WERI-Rb-1 (cell line): ENCODE data around the gene PGC.

Experiments used
- DNase-seq: peaks from one replicate; pipeline ENCODE4 v3.0.0-alpha.2; 2020
- H3K27ac ChIP-seq: fragments of 250-450 bp; sonication (Bioruptor Pico); 2 replicates; pipeline ENCODE4 v1.5.1; 2020; ENCODE audit warnings: mild to moderate bottlenecking, moderate library complexity
- H3K27me3 ChIP-seq: fragments of 250-450 bp; sonication (Bioruptor Pico); 2 replicates; pipeline ENCODE4 v1.5.1; 2021; ENCODE audit warnings: mild to moderate bottlenecking, low read depth, moderate library complexity; ENCODE audit not compliant: insufficient read depth, severe bottlenecking
- H3K36me3 ChIP-seq: fragments of 250-450 bp; sonication (Bioruptor Pico); 2 replicates; pipeline ENCODE4 v1.5.1; 2020; ENCODE audit warnings: mild to moderate bottlenecking, moderate library complexity
- H3K4me3 ChIP-seq: 2 replicates; pipeline ENCODE4 v1.5.1; 2011; ENCODE audit warnings: low read depth, mild to moderate bottlenecking, control low read depth, low read length
- H3K9me3 ChIP-seq: fragments of 250-450 bp; sonication (Bioruptor Pico); 2 replicates; pipeline ENCODE4 v1.5.1; 2021; ENCODE audit warnings: mild to moderate bottlenecking, moderate library complexity; ENCODE audit not compliant: severe bottlenecking
- TF ChIP-seq, protein P1 (sequence below): IDR thresholded peaks from 2 replicates; pipeline ENCODE4 v1.5.1; 2011; ENCODE audit warnings: low read depth, mild to moderate bottlenecking, control low read depth, inconsistent platforms, low read length

The PGC gene

DNA sequence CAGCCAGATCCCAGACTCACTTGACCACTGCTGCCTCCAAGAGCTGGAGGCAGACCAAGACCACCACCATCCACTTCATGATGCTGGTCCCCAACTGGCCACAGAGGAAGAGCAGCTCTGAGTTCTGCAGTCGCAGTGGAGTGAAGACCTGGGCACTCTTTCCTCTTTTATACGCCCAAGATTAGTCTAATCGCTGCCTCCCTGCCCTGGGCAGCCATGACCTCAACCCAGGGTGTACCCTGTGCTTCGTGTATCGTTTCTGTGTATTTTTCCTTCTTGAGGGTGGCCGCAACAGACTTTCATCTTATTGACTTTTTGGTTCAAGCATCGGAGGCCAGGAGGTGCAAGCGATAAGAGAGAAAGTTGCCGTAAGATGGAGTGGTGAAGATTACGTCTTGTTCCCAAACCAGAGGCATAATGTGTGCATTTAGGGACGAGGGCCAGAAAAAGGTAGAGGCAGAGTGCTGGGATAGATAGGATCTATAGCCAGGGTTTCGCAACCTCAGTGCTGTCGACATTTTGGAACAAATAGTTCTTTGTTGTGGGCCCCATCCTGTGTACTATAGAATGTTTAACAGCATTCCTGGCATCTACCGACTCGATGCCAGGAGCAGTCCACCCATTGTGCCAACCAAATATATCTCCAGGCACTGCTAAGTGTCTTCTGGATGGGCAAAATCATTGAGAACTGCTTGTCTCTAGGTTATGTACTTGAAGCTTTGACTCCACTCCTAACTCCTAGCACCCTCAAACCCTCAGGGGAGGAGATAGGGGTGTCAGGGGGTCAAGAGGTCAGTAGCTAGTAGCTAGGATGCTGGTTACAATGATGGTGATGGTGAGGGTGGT, at the start of gene PGC:
Gene PGC (minus strand): TSS at position 142 of the 846 bp plus-strand sequence. CDS start 63 bp downstream, at position 79.
- Histone ChIP-seq H3K36me3 (no peaks in the 10 kb centered on the region), H3K27ac (no peak within 1 kb of the TSS), H3K4me3 (no peak within 1 kb of the TSS), H3K27me3 (no peaks in the 10 kb centered on the region), H3K9me3 (no peaks in the 10 kb centered on the region)
- DNase-seq = no peak
- TF ChIP-seq, protein P1, sequence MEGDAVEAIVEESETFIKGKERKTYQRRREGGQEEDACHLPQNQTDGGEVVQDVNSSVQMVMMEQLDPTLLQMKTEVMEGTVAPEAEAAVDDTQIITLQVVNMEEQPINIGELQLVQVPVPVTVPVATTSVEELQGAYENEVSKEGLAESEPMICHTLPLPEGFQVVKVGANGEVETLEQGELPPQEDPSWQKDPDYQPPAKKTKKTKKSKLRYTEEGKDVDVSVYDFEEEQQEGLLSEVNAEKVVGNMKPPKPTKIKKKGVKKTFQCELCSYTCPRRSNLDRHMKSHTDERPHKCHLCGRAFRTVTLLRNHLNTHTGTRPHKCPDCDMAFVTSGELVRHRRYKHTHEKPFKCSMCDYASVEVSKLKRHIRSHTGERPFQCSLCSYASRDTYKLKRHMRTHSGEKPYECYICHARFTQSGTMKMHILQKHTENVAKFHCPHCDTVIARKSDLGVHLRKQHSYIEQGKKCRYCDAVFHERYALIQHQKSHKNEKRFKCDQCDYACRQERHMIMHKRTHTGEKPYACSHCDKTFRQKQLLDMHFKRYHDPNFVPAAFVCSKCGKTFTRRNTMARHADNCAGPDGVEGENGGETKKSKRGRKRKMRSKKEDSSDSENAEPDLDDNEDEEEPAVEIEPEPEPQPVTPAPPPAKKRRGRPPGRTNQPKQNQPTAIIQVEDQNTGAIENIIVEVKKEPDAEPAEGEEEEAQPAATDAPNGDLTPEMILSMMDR = no peak

DNA sequence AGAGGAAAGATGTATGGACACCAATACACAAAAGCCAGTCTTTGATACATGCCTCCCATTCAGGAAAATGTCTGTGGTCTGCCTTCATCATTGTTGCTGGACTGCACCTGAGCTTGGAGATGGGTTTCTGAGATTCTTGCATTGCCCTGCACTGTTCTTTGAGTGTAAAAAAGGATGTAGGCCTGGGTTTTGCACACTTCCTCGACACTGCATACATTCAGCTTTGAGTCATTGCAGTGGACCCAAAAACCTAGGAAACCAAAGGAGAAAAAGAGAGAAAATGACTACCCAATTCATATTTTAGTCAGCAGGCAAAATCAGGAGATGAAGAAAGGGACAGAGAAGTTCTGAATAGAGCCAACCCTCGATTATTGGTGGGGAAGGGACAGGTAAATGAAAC, 49.3 kb upstream of the PGC start:
- TF ChIP-seq, protein P1 = no peak
- Histone ChIP-seq H3K27me3 (no peaks in the 10 kb centered on the region), H3K27ac (no peak overlapping the region), H3K36me3 (peaks cover 95% of the 10 kb centered on the region), H3K4me3 (no peak overlapping the region), H3K9me3 (no peaks in the 10 kb centered on the region)
- DNase-seq = no peak

DNA sequence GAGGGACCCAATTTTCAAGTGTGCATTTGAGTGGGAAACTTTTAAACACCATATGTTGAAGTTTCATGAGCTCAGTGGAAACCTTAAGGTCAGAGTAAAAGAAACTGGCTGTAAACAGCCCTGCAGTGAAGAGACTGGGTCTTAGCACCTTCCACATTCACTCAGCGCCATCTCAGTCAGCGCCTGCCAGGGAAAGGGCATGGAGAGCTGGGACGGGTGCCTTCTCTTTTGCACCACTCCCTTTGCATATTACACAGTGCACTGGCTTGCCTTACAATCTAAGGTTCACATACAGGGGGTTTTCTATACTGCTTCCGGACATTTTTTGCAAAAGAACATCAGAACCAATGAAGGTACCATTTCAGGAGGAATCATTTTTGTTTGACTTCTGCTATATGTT, 44.8 kb upstream of the PGC start:
- Histone ChIP-seq H3K27ac (no peak overlapping the region), H3K36me3 (peaks cover 85% of the 10 kb centered on the region), H3K4me3 (no peak overlapping the region), H3K9me3 (no peaks in the 10 kb centered on the region), H3K27me3 (no peaks in the 10 kb centered on the region)
- DNase-seq = no peak
- TF ChIP-seq, protein P1 = no peak

DNA sequence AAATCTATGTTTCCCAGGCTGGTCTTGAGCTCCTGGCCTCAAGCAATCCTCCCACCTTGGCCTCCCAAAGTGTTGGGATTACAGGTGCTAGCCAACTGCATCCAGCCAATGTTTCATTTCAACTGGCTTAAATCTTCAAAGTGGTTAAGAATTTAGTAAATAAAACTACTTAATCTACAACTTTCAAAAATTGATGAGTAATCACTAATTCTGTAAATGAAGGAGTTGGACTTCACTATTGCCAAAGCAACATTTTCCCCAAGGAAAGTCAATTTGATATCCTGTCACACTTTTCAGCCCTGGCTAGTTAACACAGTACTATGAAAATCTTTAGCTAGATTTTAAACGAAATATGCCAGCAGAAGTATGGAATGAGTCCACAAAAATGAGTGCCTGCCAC, 44.1 kb upstream of the PGC start:
- no peak overlapping the region for H3K4me3 ChIP-seq
- H3K36me3 ChIP-seq = peaks cover 80% of the 10 kb centered on the region
- TF ChIP-seq, protein P1 = no peak
- no peak overlapping the region for H3K27ac ChIP-seq
- DNase-seq = no peak
- H3K27me3 ChIP-seq = no peaks in the 10 kb centered on the region
- no peaks in the 10 kb centered on the region for H3K9me3 ChIP-seq

DNA sequence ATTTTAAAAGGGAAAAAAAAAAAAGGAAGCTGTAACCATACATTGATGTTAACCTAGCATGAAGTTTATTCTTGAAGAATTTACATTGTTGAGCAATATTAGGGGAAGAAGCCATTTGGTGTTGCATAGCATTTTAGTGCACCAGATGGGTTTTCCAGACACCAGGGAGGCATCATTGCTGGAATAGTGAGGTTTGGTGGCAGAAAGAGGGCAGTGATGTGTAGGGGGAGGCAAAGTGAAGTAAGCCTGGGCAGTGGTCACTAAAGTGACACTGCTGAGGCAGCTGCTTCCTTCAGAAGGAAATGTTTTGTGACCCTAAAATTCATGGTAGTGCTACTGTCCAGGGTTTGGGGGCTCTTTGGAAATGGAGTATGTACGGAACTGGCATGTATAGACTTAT, 42.8 kb upstream of the PGC start:
- Histone ChIP-seq H3K27me3 (no peaks in the 10 kb centered on the region), H3K4me3 (no peak overlapping the region), H3K36me3 (peaks cover 67% of the 10 kb centered on the region), H3K9me3 (no peaks in the 10 kb centered on the region), H3K27ac (no peak overlapping the region)
- TF ChIP-seq, protein P1 = no peak
- DNase-seq = no peak

DNA sequence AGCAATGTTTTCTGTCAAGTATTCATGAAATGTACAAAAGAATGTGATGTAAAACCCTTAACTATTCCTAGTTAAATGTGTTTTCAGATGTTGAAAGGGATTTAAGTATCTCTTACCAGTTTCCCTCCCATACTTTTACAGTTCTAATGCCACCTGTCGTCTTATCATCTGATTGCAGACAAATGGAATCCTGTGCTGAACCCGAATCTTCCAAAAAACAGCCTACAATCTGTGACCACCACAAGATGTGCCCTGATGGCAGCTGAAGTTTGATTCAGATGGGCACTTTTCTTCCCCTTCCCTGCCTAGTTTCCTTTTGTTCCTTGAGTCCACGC, 42.2 kb upstream of the PGC start:
- Histone ChIP-seq H3K27ac (no peak overlapping the region), H3K4me3 (no peak overlapping the region), H3K9me3 (no peaks in the 10 kb centered on the region), H3K36me3 (peaks cover 60% of the 10 kb centered on the region), H3K27me3 (no peaks in the 10 kb centered on the region)
- DNase-seq = no peak
- TF ChIP-seq, protein P1 = no peak
